ENCODE data around the gene SPNS2.

DNA sequence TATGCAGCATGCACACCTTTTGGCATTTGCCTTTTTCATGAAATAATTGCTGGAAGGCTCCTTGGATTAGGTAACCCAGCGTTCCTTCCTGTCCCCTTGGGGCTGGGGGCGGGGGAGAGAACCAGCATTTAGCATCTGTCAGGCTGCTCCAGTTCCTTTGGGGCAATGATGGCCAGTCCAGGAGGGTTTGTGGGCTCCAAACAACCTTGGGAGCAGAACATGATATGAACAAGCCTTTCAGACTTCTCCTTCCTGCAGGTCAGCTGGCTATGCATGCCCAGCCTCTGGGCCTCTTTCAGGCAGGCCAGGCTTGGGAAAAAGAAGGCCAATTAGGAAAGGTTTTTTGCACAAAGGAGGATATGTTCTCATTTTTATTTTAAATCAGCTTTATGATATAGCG, 84.5 kb downstream of the SPNS2 start:
- TF ChIP-seq POLR2AphosphoS5 (IDR thresholded peaks at IDR 0.05; ENCODE audit: low read depth, low read length) (no peak), SIN3A (IDR thresholded peaks at IDR 0.05; ENCODE audit: borderline replicate concordance, insufficient read depth, low read depth, low read length) (no peak)
- TF ChIP-seq, protein P1, sequence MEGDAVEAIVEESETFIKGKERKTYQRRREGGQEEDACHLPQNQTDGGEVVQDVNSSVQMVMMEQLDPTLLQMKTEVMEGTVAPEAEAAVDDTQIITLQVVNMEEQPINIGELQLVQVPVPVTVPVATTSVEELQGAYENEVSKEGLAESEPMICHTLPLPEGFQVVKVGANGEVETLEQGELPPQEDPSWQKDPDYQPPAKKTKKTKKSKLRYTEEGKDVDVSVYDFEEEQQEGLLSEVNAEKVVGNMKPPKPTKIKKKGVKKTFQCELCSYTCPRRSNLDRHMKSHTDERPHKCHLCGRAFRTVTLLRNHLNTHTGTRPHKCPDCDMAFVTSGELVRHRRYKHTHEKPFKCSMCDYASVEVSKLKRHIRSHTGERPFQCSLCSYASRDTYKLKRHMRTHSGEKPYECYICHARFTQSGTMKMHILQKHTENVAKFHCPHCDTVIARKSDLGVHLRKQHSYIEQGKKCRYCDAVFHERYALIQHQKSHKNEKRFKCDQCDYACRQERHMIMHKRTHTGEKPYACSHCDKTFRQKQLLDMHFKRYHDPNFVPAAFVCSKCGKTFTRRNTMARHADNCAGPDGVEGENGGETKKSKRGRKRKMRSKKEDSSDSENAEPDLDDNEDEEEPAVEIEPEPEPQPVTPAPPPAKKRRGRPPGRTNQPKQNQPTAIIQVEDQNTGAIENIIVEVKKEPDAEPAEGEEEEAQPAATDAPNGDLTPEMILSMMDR (IDR thresholded peaks at IDR 0.05), result no peak
- TF ChIP-seq, protein P2, sequence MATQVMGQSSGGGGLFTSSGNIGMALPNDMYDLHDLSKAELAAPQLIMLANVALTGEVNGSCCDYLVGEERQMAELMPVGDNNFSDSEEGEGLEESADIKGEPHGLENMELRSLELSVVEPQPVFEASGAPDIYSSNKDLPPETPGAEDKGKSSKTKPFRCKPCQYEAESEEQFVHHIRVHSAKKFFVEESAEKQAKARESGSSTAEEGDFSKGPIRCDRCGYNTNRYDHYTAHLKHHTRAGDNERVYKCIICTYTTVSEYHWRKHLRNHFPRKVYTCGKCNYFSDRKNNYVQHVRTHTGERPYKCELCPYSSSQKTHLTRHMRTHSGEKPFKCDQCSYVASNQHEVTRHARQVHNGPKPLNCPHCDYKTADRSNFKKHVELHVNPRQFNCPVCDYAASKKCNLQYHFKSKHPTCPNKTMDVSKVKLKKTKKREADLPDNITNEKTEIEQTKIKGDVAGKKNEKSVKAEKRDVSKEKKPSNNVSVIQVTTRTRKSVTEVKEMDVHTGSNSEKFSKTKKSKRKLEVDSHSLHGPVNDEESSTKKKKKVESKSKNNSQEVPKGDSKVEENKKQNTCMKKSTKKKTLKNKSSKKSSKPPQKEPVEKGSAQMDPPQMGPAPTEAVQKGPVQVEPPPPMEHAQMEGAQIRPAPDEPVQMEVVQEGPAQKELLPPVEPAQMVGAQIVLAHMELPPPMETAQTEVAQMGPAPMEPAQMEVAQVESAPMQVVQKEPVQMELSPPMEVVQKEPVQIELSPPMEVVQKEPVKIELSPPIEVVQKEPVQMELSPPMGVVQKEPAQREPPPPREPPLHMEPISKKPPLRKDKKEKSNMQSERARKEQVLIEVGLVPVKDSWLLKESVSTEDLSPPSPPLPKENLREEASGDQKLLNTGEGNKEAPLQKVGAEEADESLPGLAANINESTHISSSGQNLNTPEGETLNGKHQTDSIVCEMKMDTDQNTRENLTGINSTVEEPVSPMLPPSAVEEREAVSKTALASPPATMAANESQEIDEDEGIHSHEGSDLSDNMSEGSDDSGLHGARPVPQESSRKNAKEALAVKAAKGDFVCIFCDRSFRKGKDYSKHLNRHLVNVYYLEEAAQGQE (IDR thresholded peaks at IDR 0.05; ENCODE audit: insufficient read depth in 1 of 2, low read depth in 2 of 2, low read length in 1 of 2), result no peak

Data from Panc1 (cell line).